ENCODE measurements around the gene ATF6.

- no peak for TF ChIP-seq POLR2A (IDR thresholded peaks at IDR 0.05; ENCODE audit: borderline replicate concordance, extremely low read depth, insufficient read depth, insufficient read length)
- no peak for TF ChIP-seq CTCF (IDR thresholded peaks at IDR 0.05 in 2 of 3, conservative IDR thresholded peaks at IDR 0.05 in 1 of 3; ENCODE audit: borderline replicate concordance in 1 of 3, insufficient read depth in 1 of 3, low read depth in 2 of 3, low read length in 2 of 3)
- no peak for TF ChIP-seq REST (IDR thresholded peaks at IDR 0.05; ENCODE audit: low read depth)
- TF ChIP-seq EGR1 (IDR thresholded peaks at IDR 0.05; ENCODE audit: low read depth): no peak
- no peak for TF ChIP-seq MAX (IDR thresholded peaks at IDR 0.05)
- no peak for TF ChIP-seq ZFX (IDR thresholded peaks at IDR 0.05)
- no peak for TF ChIP-seq EZH2 (IDR thresholded peaks at IDR 0.05)
- no peak for TF ChIP-seq ZNF274 (IDR thresholded peaks at IDR 0.05; ENCODE audit: low read depth, low read length)
- no peak for TF ChIP-seq RAD21 (IDR thresholded peaks at IDR 0.05; ENCODE audit: low read depth)
- no peak for TF ChIP-seq JUND (IDR thresholded peaks at IDR 0.05)
- TF ChIP-seq EZH2phosphoT487 (IDR thresholded peaks at IDR 0.05; ENCODE audit: borderline replicate concordance): no peak
- TF ChIP-seq CBX3 (IDR thresholded peaks at IDR 0.05; ENCODE audit: low read depth): no peak
Observed at GRCh38 chr1:161981126-161981525, 215.0 kb downstream of the ATF6 start.

Measured in HCT116 (cell line).